SH-SY5Y (cell line): ENCODE measurements around the gene C1QTNF5.

ENCODE experiments used
- GATA2 ChIP-seq: IDR thresholded peaks from 2 replicates; pipeline ENCODE4 v1.6.1; 2011; ENCODE audit warnings: mild to moderate bottlenecking, low read depth, low read length
- GATA3 ChIP-seq: IDR thresholded peaks from 2 replicates; pipeline ENCODE4 v1.6.1; 2011; ENCODE audit warnings: low read depth, mild to moderate bottlenecking, low read length, moderate library complexity

- TF ChIP-seq GATA2 (no peak), GATA3 (no peak)
Measured at GRCh38 chr11:119380160-119380826, 39.6 kb upstream of the C1QTNF5 start.
